BE2C (cell line): Measurements from ENCODE around the gene NAV2.

Source experiments
- DNase-seq: peaks from one replicate; pipeline ENCODE4 v3.0.0-alpha.2; 2020
- H3K27me3 ChIP-seq: fragments of 250-450 bp; sonication (Bioruptor Pico); 2 replicates; pipeline ENCODE4 v1.5.1; 2020; ENCODE audit warnings: mild to moderate bottlenecking
- H3K36me3 ChIP-seq: fragments of 250-450 bp; sonication (Bioruptor Pico); 2 replicates; pipeline ENCODE4 v1.5.1; 2020; ENCODE audit warnings: mild to moderate bottlenecking
- H3K4me1 ChIP-seq: fragments of 250-450 bp; sonication (Bioruptor Pico); 2 replicates; pipeline ENCODE4 v1.5.1; 2020
- H3K4me3 ChIP-seq: 2 replicates; pipeline ENCODE4 v1.5.1; 2011; ENCODE audit warnings: low read depth, low read length
- H3K9me3 ChIP-seq: fragments of 250-450 bp; sonication (Bioruptor Pico); 2 replicates; pipeline ENCODE4 v1.5.1; 2020
- TF ChIP-seq, protein P1 (sequence below): IDR thresholded peaks from 2 replicates; pipeline ENCODE4 v1.5.1; 2012; ENCODE audit warnings: mild to moderate bottlenecking, low read depth, low read length

The NAV2 gene

GRCh38 chr11:20061776-20062175 lies 349.1 kb downstream of the NAV2 start:
- Histone ChIP-seq H3K4me3 (no peak overlapping the region), H3K36me3 (no peaks in the 10 kb centered on the region), H3K9me3 (no peaks in the 10 kb centered on the region), H3K4me1 (no peaks in the 10 kb centered on the region), H3K27me3 (no peaks in the 10 kb centered on the region)
- DNase-seq, result no peak
- TF ChIP-seq, protein P1, sequence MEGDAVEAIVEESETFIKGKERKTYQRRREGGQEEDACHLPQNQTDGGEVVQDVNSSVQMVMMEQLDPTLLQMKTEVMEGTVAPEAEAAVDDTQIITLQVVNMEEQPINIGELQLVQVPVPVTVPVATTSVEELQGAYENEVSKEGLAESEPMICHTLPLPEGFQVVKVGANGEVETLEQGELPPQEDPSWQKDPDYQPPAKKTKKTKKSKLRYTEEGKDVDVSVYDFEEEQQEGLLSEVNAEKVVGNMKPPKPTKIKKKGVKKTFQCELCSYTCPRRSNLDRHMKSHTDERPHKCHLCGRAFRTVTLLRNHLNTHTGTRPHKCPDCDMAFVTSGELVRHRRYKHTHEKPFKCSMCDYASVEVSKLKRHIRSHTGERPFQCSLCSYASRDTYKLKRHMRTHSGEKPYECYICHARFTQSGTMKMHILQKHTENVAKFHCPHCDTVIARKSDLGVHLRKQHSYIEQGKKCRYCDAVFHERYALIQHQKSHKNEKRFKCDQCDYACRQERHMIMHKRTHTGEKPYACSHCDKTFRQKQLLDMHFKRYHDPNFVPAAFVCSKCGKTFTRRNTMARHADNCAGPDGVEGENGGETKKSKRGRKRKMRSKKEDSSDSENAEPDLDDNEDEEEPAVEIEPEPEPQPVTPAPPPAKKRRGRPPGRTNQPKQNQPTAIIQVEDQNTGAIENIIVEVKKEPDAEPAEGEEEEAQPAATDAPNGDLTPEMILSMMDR, result no peak

DNA sequence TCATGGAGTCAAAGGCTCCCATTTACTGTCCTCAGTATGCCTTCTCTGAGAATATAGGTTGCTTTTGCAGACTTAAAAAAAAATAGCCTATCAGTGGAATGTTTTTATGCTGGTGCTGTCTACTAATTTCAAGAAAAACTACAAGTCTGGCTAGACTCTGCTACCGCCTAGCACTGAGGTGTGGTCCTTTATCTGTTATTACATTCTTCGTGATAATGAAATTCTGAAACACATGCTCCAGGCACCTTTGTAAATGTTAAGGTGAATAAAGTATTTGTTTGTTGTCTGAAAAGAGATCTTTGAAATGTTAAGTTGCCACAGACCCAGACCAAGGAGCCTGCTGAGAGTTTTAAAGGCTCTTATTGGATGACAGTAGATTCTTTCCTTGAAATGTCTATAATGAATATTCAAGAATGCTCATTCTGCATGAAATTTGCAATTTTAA lies 352.3 kb downstream of the NAV2 start:
- H3K36me3 ChIP-seq, result no peaks in the 10 kb centered on the region

GRCh38 chr11:20065406-20065805 lies 352.8 kb downstream of the NAV2 start:
- Histone ChIP-seq H3K27me3 (no peaks in the 10 kb centered on the region), H3K9me3 (no peaks in the 10 kb centered on the region), H3K4me1 (no peaks in the 10 kb centered on the region), H3K36me3 (no peaks in the 10 kb centered on the region), H3K4me3 (no peak overlapping the region)
- no peak for DNase-seq
- TF ChIP-seq, protein P1, result no peak

More for the DNA sequence above, 352.3 kb downstream of the NAV2 start:
- Histone ChIP-seq H3K4me3 (no peak overlapping the region), H3K9me3 (no peaks in the 10 kb centered on the region), H3K4me1 (no peaks in the 10 kb centered on the region), H3K27me3 (no peaks in the 10 kb centered on the region)
- no peak for DNase-seq
- TF ChIP-seq, protein P1, result no peak

- TF ChIP-seq, protein P1, result no peak
These were observed 353.6 kb downstream of the NAV2 start for GRCh38 chr11:20066013-20066782.

GRCh38 chr11:20066783-20067156 lies 354.1 kb downstream of the NAV2 start:
- no peaks in the 10 kb centered on the region for H3K36me3 ChIP-seq
- H3K9me3 ChIP-seq, result no peaks in the 10 kb centered on the region
- no peaks in the 10 kb centered on the region for H3K4me1 ChIP-seq
- no peak overlapping the region for H3K4me3 ChIP-seq
- H3K27me3 ChIP-seq, result no peaks in the 10 kb centered on the region
- TF ChIP-seq, protein P1, result no peak
- DNase-seq, result no peak

More at GRCh38 chr11:20066013-20066782, 353.6 kb downstream of the NAV2 start:
- no peak for DNase-seq
- Histone ChIP-seq H3K4me3 (no peak overlapping the region), H3K36me3 (no peaks in the 10 kb centered on the region), H3K4me1 (no peaks in the 10 kb centered on the region), H3K27me3 (no peaks in the 10 kb centered on the region), H3K9me3 (no peaks in the 10 kb centered on the region)

DNA sequence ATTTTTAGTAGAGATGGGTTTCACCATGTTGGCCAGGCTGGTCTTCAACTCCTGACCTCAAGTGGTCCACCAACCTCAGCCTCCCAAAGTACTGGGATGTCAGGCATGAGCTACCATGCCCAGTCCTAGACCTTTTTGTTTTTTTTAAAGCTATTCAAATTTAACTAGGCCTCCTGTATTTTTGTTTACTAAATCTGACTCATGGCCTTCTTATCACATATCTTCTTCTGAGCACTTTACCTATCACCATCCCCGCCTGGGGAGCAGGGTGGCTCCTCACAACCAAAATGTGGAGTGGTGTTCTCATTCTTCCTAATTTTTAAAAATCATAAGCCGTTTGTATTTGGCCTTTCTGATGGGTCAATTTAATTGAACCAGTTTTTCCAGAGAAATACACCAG lies 355.0 kb downstream of the NAV2 start:
- TF ChIP-seq, protein P1, result no peak
- no peak overlapping the region for H3K4me3 ChIP-seq
- no peaks in the 10 kb centered on the region for H3K27me3 ChIP-seq
- no peaks in the 10 kb centered on the region for H3K4me1 ChIP-seq
- H3K9me3 ChIP-seq, result no peaks in the 10 kb centered on the region
- no peak for DNase-seq
- H3K36me3 ChIP-seq, result no peaks in the 10 kb centered on the region
